Activated T-helper 1 cell treated with anti-CD3 and anti-CD28 coated beads, Interleukin-2, amount 50 U/mL, for 16 hours (primary cell): ENCODE measurements around the gene PTPN4.

Source experiments
- DNase-seq, 2 donors: peaks; one replicate each; pipeline ENCODE4 v3.0.0-alpha.2; 2020; ENCODE audit warnings: low read depth in 1 of 2, low spot score in 1 of 2

The PTPN4 gene

DNA sequence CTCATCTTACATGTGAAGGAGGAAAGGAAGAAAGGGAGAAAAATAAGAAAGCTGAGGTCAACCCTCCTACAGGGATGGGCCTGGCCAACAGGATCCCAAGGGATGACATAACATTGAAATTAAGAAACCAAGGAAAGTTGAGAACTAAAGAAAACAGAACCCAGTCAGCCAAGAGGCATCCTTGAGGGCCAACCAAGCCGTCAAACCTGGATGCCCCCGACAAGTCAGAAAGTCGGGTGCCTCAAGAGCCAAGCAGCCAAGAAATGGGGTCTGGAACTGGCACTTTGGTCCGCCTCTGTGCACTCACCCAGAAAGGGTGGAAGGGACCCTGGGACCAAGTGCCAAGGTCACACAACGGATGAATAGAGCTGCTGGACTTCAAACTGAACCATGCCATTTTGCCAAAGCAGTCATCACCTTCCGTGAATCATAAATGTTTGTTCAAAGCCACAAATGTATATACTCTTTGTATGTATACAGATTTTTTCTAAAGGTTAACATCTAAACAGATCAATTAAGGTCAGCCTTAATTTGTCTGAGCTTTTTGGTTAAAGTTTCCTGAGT is 27.0 kb upstream of the PTPN4 start:
- DNase-seq = no peak

DNA sequence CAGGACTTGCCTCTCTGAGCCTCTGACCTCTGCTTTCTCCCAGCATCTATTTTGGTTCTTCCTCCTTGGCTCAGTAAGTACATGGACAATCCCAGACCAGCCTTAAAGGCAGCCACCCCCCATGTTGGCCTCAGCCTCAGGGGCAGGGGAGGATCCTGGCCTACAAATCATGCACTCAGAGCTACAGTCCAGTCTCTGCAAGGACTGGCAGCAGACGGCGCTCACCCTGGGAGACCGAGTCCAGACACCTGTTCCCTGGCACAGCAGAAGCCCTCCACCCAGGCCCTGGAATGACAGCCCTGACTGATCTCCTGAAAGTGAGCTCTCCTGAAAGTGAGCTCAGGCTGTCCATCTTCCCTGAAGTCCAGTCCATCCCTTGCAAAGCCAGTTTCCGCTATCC is 25.7 kb upstream of the PTPN4 start:
- DNase-seq = no peak

DNA sequence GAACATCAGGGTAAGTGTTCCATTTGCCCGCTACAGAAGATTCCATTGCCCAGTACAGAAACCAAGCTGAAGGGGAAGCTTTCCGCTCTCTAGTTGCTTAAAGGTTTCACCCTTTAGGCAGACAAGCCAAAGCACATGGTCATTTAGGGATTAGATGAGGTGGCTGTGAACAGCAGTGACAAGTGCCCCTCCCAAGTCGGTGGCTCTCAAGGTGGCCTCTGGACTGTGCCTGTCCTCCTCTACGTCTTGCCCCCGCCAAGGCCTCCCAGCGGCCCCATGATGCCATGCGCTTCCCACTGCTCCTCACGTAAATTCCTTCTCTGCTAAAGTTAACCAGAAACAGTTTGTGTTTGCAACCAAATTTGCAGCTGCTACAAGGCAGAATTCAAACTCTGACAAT is 24.2 kb upstream of the PTPN4 start:
- DNase-seq = no peak

DNA sequence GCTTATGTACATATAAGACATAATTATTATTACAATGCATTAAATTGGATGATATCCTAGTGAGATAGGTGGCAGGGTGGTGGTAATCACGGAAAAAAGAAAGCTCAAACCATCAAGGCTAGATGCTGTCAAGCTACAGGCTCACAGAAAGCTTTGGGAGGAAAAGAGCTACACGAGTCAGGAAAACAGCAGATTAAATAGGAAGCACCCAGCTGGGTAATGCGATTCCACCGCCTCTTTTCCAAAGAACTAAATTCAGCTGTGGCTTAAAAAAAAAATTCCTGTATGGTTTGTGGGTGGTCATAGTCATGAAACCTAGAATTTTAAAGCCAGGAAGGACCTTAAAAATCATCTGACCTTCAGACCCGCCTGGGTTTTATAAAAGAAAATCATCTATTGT is 23.7 kb upstream of the PTPN4 start:
- no peak for DNase-seq

DNA sequence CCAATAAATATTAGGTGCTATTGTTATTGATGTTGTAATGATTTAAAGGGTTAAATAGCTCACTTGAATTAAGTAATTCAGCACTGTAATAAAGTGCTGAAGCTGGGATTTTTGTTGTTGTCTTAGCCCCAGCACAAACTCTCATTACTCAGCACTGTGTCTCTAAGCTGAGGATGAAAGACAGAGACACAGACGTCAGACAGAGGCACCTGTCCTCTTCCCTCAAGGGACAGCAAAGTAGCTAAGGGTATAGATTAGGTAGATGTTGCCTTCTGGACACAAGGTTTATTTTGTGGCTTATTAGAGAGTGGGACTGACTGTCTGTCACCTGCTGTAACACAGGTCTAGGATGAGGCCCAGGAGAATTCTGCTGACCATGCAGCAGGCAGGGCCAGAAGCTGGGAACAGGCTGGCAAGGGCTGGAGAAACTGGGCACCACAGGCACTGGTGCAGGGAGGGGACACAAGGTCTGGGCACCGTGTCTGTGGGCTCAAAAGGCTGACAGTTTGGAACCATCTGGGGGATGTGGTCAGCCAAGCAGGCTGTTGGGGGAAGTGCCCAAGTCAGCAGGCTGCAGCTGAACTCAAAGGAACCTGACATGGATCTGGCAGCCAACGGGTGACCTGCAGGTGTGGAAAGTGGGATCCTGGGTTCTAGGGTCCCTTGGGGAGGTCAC is 20.0 kb upstream of the PTPN4 start:
- no peak for DNase-seq

DNA sequence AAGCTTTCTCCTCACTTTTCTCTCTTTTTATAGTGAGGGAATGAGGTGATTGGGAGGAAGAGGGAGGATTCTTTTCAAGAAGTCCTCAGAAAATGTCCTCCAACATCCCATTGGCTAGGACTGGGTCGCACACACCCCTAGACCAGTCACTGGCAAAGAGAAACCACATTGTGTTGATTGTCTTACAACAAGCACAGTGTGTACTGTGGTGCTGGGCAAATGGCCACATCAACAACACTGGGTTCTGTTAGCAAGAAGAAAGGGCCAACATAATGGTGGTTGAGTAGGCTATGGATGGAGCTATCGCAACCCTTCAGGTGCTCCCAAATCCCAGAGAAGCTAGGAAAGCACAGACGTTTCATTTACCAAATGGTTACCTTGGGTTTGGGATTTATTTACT is 18.7 kb upstream of the PTPN4 start:
- no peak for DNase-seq

DNA sequence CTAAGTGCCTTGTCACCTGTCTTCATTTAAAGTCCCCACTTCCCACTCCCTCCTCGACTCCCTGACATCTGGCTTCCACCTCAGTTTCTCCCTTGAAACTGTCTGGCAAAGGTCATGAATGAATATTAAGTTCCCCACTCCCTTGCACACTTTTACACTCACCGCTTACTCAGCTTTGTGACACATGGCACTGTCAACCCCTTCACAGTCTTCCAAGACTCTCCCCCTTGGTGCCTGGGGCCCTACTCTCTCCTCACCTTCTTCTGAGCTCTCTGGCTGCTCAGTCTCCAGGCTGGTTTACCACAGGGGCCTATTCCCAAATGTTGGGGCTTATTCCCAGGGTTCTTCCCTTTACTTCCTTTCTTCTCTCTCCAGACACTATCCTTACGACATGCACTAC is 17.9 kb upstream of the PTPN4 start:
- DNase-seq = no peak

DNA sequence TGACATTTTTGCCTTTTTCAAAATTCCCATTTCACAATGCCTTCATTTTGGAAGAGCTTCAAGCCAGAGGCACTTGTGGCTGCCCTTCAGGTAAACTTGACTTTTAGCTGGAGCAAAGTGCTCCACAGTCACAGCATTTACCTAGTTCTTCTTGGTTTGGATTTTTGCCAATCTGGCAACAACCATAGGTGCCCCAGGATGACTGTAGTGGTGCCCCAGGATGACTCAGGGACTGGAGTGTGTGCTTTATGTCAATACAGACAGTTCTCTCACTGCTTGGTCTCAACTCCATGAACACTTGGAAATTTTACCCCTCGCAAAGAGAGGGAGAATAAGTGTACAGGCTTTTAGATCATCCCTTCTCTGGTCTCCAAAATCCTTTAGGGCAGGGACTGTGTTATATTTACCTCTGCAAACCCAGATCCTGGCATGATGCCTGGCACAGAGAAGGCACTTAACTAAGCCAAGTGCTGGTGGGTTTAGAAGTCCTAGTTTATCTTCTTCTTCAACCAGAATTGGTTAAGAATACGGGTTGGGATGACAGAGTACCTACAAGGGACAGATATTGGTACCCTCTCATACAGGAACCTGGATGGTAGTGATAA is 15.3 kb upstream of the PTPN4 start:
- DNase-seq = no peak

DNA sequence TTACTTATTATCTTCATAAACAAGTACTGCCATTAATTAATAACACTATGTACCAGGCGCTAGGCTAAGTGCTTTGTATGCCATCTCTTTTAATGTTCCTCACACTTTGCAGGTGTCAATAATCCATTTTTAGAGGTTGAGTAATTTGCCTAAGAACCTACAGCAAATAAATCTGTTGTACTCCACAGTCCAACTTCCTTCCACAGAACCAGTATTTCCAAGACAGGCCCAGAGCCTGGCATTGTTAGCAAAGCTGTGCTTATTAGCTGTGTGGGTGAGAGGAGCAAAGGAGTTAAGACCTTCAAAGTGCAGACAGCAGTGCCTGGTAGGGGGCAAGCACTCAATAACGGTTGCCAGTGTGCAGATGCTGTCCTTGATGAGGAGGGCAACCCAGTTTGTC is 14.2 kb upstream of the PTPN4 start:
- no peak for DNase-seq

DNA sequence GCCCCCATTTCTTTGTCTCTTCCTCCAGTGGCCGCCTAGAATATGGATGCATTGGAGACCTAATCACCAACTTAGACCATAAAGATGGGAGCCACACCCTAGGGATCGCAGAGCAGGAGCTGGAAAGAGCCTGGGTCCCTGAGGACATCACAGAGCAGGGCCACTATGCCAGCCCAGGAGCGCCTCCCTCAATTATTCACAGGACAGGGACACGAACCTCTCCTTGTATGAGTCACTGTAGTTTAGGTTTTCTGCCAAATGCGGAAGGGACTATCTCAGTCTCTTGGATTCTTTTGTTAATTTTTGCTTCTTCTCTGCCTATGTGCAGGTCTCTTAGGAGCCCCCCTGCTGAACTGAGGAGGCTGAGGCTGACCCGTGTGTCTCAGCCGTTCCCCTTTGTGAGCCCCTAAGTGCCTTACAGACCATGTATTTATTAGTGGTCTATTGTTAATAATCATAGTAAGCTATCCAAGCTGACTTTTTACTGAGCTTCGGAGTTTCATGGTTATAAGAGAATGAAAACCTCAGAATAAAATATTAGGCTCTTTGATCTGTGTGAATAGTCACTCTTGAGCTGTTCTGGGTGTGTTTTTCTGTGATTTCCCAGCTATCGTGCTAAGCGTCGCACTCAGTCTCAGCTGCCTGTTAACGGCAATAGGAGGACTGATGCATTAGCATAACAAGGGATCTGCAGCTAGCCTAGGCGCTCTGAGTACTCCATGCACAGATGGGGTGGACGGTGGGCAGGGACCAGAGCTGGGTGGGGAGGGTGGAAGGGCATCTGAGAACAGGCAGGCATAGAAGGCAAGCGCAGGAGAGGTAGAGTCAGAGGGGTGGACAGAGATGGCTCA is 12.7 kb upstream of the PTPN4 start:
- DNase-seq = no peak

DNA sequence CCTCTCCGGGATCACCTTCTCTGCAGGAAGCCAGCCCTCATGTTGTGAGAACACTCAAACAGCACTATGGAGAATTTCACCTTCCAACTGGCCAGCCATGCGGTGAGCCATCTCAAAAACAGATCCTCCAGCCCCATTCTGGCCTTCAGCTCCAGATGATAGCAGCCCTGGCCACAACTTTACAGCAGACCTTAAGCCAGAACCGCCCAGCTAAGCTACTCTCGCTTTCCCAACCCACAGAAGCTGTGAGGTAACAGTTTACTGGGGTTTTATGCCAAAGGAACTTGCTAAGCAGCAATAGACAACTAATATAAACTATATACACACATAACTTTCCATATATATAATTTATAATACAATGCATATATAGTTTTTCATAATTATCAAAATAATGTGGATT is 11.6 kb upstream of the PTPN4 start:
- no peak for DNase-seq

DNA sequence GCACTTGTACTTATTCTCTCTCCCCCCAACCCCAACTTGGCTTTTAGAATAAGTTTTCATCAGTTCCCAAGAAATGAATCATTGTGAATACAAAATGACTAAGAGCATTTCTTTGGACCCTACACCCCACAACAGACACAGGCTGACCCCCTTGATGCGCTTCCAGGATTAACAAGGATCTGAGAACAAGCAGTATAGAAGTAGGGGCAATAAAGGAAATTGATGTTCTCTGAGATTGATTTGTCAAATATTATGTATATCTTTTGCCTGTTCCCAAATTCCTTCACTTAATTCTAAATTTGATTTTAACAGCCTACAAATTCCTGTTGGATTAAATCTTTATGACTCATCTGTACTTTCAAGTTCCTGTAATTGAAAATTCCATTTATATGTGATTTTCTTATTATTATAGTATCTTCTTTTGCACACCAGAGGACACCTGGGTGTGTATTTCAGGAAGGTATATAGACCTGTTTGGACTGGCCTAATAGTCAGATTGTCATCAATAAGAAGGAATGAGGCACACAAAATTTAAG is 10.2 kb upstream of the PTPN4 start:
- no peak for DNase-seq

DNA sequence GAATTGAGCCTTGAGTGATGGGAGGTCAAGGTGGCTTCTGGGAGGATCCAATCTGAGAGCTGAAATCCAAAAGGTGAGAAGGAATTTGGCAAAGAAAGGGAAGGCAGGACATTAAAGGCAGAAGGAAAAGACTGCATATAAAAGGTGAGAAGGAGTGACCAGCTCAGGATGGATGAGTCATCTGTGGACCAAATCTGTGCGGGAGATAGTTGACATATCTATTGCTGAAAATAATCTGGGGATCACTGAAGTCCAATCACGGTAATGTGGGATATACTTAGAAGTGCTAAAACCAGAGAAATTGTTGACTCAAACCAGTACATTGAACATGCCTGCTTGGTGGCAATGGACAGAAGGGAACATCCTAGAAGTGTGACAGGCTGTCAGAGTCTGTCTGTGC is 8.0 kb upstream of the PTPN4 start:
- no peak for DNase-seq

DNA sequence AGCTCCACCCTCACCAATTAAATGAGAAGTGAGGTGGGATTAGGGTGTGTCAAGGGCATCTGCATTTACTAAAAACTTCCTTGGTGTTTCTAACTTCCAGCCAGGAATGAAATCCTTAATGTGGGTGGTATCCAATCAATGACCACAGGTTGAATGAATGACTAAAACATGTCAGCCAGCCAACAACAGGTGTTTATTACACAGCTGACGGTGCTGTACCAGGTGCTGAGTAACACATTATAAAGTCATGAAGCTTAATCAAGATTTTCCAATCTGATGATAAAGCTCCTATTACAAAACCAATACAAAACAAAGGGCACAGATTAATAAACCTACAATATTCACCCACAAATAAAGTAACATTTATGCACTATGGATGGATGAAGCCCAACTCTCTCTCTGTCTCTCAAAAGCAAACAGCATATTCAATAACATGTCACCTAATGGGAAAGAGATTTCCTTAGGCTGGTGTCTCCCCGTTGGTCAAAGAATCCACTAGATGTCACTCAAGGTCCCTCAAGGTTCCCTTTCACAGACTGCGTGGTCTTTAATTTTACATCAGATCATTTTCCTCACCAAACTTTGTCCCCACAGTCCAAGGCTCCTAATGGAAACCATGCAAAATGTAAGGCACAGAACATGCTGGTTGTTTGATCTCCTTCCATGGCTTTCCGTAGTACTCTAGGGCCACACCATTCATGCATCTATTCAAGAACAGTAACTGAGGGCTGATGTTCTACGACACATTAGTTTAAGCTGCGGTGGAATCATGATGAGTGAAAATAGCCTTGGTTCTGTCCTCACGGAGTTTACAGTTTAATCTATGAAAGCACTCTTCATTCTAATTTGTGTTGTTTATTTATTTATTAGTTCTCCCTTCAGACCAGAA is 6.4 kb upstream of the PTPN4 start:
- DNase-seq = no peak

DNA sequence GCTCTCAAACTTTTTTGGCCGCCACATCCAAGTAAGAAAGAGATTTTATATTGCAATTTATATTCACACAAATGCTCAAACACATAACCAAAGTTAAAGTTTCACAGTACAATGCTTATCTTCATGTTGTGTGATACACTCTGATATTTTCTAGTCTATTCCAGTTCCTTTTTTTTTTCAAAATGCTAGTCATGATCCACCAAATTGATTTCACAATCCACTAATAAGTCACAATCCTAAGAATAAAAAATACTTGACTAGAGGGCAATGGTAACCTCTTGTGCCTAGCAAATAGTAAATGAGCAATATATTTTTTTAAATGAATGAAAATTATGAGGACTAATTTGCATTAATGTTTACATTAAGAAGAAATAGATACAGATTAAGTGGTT is 5.8 kb upstream of the PTPN4 start:
- no peak for DNase-seq

DNA sequence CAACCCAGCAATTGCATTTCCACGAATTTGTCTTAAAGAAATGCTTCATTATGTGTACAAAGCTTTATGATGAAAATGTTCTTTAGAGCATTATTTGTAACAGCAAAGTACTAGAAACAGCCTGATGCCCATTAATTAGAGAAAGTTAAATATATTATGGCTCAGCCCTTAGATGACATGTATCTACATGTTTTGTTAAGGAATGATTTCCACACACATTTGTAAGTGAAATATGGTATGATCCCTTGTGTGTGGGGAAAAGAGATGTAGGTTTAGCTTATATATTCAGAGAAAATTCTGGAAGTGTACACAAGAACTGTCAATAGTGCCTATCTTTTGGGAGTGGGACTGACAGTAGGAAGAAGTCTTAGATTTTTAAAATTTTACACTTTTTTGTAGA is 3.8 kb upstream of the PTPN4 start:
- DNase-seq = no peak

DNA sequence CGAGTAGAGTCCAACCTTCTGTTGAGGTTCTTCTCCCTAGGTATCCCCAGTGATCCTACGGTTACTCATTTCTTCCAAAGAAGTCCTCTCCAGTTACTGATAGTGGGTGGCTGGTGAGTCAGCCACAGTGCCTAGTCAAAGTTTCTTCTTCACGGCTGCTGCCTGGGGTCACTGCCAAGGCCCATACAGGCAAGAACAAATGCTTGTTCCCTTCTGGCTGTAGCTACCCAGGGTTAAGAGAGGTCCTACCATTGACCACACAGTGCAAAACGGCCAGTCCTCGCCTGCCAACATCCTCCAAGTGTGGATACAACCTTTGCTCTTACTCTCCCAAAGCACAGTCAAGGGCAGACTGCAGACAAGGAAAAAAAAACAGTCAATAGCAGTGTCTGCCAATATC is 2.9 kb upstream of the PTPN4 start:
- no peak for DNase-seq

DNA sequence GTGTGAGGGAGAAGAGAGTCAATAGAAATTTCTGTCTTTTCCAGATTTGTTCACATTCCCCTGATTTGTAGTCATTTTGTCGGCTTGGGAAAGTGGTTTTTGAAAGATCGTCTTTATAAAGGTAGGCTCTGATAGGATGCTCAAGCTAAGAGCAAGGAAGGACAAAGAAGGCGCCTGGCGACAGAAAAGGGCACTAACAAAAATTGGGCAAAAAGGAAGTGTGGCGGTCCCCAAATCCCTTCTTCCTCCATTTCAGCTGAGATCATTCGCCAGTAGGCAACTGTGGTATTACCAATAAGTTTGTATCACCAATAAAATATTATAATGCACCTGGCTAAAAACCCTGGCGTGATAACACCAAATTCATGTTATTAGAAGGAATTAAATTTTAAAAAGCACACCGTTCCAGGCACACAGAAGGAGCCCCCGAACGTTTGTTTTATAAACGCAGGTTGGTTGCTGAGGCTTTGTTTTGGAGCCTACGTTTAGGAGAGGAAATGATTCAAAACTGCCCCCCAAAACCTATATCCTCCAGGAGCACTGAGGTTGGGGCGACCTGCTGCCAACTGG is 756 bp upstream of the PTPN4 start:
- DNase-seq = no peak

DNA sequence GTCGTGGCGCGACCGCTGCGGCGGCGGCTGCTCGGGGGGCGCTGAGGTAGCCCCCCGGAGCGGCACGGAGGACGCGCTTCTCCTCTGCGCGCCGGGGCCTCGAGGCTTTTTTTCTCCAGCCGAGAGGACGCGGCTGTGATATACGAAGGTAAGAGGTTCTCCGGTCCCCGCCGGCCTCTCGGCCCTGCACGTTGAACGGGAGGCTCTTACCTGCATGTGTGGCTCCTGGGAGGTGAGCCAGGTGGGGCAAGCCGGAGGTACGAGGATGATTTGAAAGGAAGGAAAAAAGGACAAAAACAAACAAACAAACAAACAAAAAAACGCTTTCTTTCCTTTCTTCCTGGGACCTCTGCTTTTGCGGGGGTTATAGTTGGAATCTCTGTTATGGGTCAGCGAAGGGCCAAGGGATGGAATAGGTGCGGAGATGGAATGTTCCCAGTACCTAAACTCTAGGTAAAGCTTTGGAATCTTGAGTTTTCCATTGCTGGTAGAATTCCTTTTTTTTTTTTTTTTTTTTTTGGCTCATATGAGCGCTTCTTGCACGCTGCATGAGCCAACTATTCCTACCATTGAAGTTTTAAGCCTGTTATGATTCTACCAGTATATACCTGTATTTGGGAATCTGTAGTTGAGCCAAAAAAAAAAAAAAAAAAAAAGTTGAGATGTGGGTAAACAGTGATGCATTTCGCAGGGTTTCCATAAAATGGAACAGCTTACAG is 674 bp downstream of the PTPN4 start:
- no peak for DNase-seq

DNA sequence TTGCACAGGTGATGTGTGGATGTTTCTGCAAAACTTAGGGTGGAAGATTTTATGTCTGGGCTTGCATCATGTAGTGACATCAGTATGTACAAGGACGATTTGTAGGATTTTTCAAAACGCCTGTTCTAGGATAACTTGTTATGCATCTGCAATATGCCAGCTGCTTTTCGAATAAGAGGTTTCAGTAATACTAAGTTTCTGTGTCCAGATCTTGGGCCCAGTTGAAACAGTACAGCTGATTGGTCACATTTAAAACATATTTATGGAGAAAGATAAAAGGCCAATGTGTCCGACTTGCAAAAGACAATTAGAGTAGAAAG is 1.2 kb downstream of the PTPN4 start:
- no peak for DNase-seq
